Spinal cord (tissue), 10 donors: Measurements from ENCODE around the gene ZDHHC3. TPM values are rescaled to one million over a fixed set of nuclear protein-coding genes. Genes with fewer than 3 reads are reported as not detected.

Experiments
- DNase-seq, 6 donors: peaks; one replicate each; pipeline versions ENCODE4 v3.0.0 to v3.0.0-alpha.2; 2013 to 2015; ENCODE audit warnings: low spot score in 6 of 6, low read depth in 4 of 6
- H3K27ac ChIP-seq: one replicate; pipeline ENCODE4 v1.5.1; 2013; ENCODE audit warnings: low read depth, low read length, control low read depth
- H3K27me3 ChIP-seq: one replicate; pipeline ENCODE4 v1.6.1; 2013; ENCODE audit warnings: low read length; ENCODE audit not compliant: control insufficient read depth, insufficient read depth
- H3K36me3 ChIP-seq: one replicate; pipeline ENCODE4 v1.6.1; 2013; ENCODE audit warnings: low read length; ENCODE audit not compliant: control insufficient read depth, insufficient read depth
- H3K4me1 ChIP-seq: one replicate; pipeline ENCODE4 v1.6.1; 2013; ENCODE audit warnings: low read length; ENCODE audit not compliant: control insufficient read depth, insufficient read depth
- H3K4me3 ChIP-seq: one replicate; pipeline ENCODE4 v1.5.1; 2013; ENCODE audit warnings: low read depth, low read length, control low read depth
- H3K9me3 ChIP-seq: one replicate; pipeline ENCODE4 v1.6.1; 2013; ENCODE audit warnings: low read length; ENCODE audit not compliant: control insufficient read depth, insufficient read depth
- WGBS: methylation state at CpG from one replicate; pipeline ENCODE4 v1.1.5; 2013; ENCODE audit warnings: missing lambda C conversion rate; ENCODE audit not compliant: insufficient coverage; 5-methylcytosine and 5-hydroxymethylcytosine counted together
- polyA plus RNA-seq, 2 donors: library from polyadenylated mRNA; unstranded; fragments of 120-200 nt; gene quantifications; one replicate each; pipeline ENCODE4 v1.2.1, GENCODE V29; 2013; ENCODE audit not compliant: insufficient read length in 2 of 2
- total RNA-seq, 2 donors: library from RNA; depleted of rRNA in 1 of 2; stranded (reverse); fragments of 120-200 nt in 1 of 2; fragments of >200 nt in 1 of 2; gene quantifications; one replicate each; pipeline versions ENCODE4 v1.2.3 to v1.2.4, GENCODE V29; 2013 to 2014
- donor health status: healthy.

The ZDHHC3 gene
- total and polyA plus RNA-seq, 4 donors = 57.8 to 95.8 (median 70.6) TPM

GRCh38 chr3:45011756-45012508 lies 36.0 kb upstream of the ZDHHC3 start:
- 67% methylated on average over 5 of the region's 7 CpGs for WGBS
- Histone ChIP-seq H3K36me3 (peaks cover 24% of the 10 kb centered on the region), H3K27me3 (no peaks in the 10 kb centered on the region), H3K4me3 (no peak overlapping the region), H3K4me1 (no peaks in the 10 kb centered on the region), H3K9me3 (no peaks in the 10 kb centered on the region), H3K27ac (peak overlapping the region; percentile 67)
- peak in 2 of 6 donors; percentile 52 to 77 for DNase-seq

GRCh38 chr3:45010811-45011333 lies 34.9 kb upstream of the ZDHHC3 start:
- H3K4me3 ChIP-seq = no peak overlapping the region
- no peaks in the 10 kb centered on the region for H3K4me1 ChIP-seq
- peak overlapping the region; percentile 67 for H3K27ac ChIP-seq
- DNase-seq = no peak
- no peaks in the 10 kb centered on the region for H3K9me3 ChIP-seq
- peaks cover 29% of the 10 kb centered on the region for H3K36me3 ChIP-seq
- 80% methylated on average over 1 of the region's 3 CpGs for WGBS
- no peaks in the 10 kb centered on the region for H3K27me3 ChIP-seq

- H3K27me3 ChIP-seq = no peaks in the 10 kb centered on the region
- H3K4me3 ChIP-seq = no peak overlapping the region
- no CpG with 5 or more reads among the region's 1 CpG for WGBS
- no peak for DNase-seq
- H3K36me3 ChIP-seq = peaks cover 29% of the 10 kb centered on the region
- H3K9me3 ChIP-seq = no peaks in the 10 kb centered on the region
- no peak overlapping the region for H3K27ac ChIP-seq
- H3K4me1 ChIP-seq = no peaks in the 10 kb centered on the region
These were observed 33.9 kb upstream of the ZDHHC3 start for GRCh38 chr3:45009868-45010267.

GRCh38 chr3:45008117-45008516 lies 32.1 kb upstream of the ZDHHC3 start:
- no peak for DNase-seq
- Histone ChIP-seq H3K27ac (no peak overlapping the region), H3K4me1 (no peaks in the 10 kb centered on the region), H3K9me3 (no peaks in the 10 kb centered on the region), H3K36me3 (peaks cover 23% of the 10 kb centered on the region), H3K27me3 (no peaks in the 10 kb centered on the region), H3K4me3 (no peak overlapping the region)
- WGBS = 100% methylated on average over 1 of the region's 1 CpG

GRCh38 chr3:45007091-45007490 lies 31.1 kb upstream of the ZDHHC3 start:
- no peak overlapping the region for H3K27ac ChIP-seq
- peaks cover 28% of the 10 kb centered on the region for H3K36me3 ChIP-seq
- H3K4me1 ChIP-seq = no peaks in the 10 kb centered on the region
- DNase-seq = no peak
- no peaks in the 10 kb centered on the region for H3K9me3 ChIP-seq
- no peak overlapping the region for H3K4me3 ChIP-seq
- 95% methylated on average over 7 of the region's 8 CpGs for WGBS
- H3K27me3 ChIP-seq = no peaks in the 10 kb centered on the region

GRCh38 chr3:45003859-45004258 lies 27.9 kb upstream of the ZDHHC3 start:
- no peak for DNase-seq
- Histone ChIP-seq H3K4me1 (no peaks in the 10 kb centered on the region), H3K9me3 (no peaks in the 10 kb centered on the region), H3K4me3 (no peak overlapping the region), H3K36me3 (peaks cover 33% of the 10 kb centered on the region), H3K27ac (no peak overlapping the region), H3K27me3 (no peaks in the 10 kb centered on the region)
- 100% methylated on average over 1 of the region's 2 CpGs for WGBS

GRCh38 chr3:45003406-45003805 lies 27.4 kb upstream of the ZDHHC3 start:
- DNase-seq = no peak
- Histone ChIP-seq H3K27ac (no peak overlapping the region), H3K4me3 (no peak overlapping the region), H3K27me3 (no peaks in the 10 kb centered on the region), H3K4me1 (no peaks in the 10 kb centered on the region), H3K9me3 (no peaks in the 10 kb centered on the region), H3K36me3 (peaks cover 33% of the 10 kb centered on the region)

GRCh38 chr3:45002720-45003119 lies 26.7 kb upstream of the ZDHHC3 start:
- H3K36me3 ChIP-seq = peaks cover 35% of the 10 kb centered on the region
- no peaks in the 10 kb centered on the region for H3K9me3 ChIP-seq
- no peaks in the 10 kb centered on the region for H3K27me3 ChIP-seq
- 90% methylated on average over 3 of the region's 3 CpGs for WGBS
- no peak overlapping the region for H3K27ac ChIP-seq
- no peak overlapping the region for H3K4me3 ChIP-seq
- no peaks in the 10 kb centered on the region for H3K4me1 ChIP-seq
- no peak for DNase-seq

- H3K27me3 ChIP-seq = no peaks in the 10 kb centered on the region
- H3K9me3 ChIP-seq = no peaks in the 10 kb centered on the region
- WGBS = no CpG with 5 or more reads among the region's 2 CpGs
- DNase-seq = no peak
- H3K4me1 ChIP-seq = no peaks in the 10 kb centered on the region
- no peak overlapping the region for H3K27ac ChIP-seq
- peaks cover 32% of the 10 kb centered on the region for H3K36me3 ChIP-seq
- H3K4me3 ChIP-seq = no peak overlapping the region
These were observed 26.2 kb upstream of the ZDHHC3 start for GRCh38 chr3:45002139-45002660.

- no peak overlapping the region for H3K27ac ChIP-seq
- H3K4me3 ChIP-seq = no peak overlapping the region
- no peaks in the 10 kb centered on the region for H3K4me1 ChIP-seq
- WGBS = no CpG with 5 or more reads among the region's 3 CpGs
- peaks cover 27% of the 10 kb centered on the region for H3K36me3 ChIP-seq
- H3K27me3 ChIP-seq = no peaks in the 10 kb centered on the region
- H3K9me3 ChIP-seq = no peaks in the 10 kb centered on the region
- DNase-seq = no peak
These were observed 25.8 kb upstream of the ZDHHC3 start for GRCh38 chr3:45001738-45002137.
